ENCODE data around the gene TLN1.

GRCh38 chr9:35741740-35742139 lies 9.7 kb upstream of the TLN1 start:
- no peak for TF ChIP-seq CTCF (IDR thresholded peaks at IDR 0.05)
- no peak for TF ChIP-seq EZH2 (IDR thresholded peaks at IDR 0.05; ENCODE audit: borderline replicate concordance, insufficient read depth, low read depth, low read length, poor library complexity, severe bottlenecking)
